Endodermal cell (in vitro differentiated cells): ENCODE results near the gene FTCD. TPM values are rescaled to one million over a fixed set of nuclear protein-coding genes. Genes with fewer than 3 reads are reported as not detected.

Experiments used
- DNase-seq: peaks from one replicate; pipeline ENCODE4 v3.0.0-alpha.2; 2017
- H3K27ac ChIP-seq: 2 replicates; pipeline ENCODE4 v1.5.1; 2013; ENCODE audit warnings: mild to moderate bottlenecking, low read depth, low read length, moderate library complexity
- H3K27me3 ChIP-seq: 2 replicates; pipeline ENCODE4 v1.6.1; 2013; ENCODE audit warnings: mild to moderate bottlenecking, low read length, moderate library complexity; ENCODE audit not compliant: insufficient read depth, control insufficient read depth, poor library complexity, severe bottlenecking
- H3K36me3 ChIP-seq: 2 replicates; pipeline ENCODE4 v1.7.0; 2013; ENCODE audit warnings: mild to moderate bottlenecking, low read length, moderate library complexity; ENCODE audit not compliant: control insufficient read depth, insufficient read depth
- H3K4me1 ChIP-seq: one replicate; pipeline ENCODE4 v1.7.0; 2013; ENCODE audit warnings: low read length; ENCODE audit not compliant: control insufficient read depth, insufficient read depth
- H3K4me3 ChIP-seq: 2 replicates; pipeline ENCODE4 v1.5.1; 2013; ENCODE audit warnings: mild to moderate bottlenecking, low read length, moderate library complexity
- H3K9ac ChIP-seq: 2 replicates; pipeline ENCODE4 v1.6.1; 2013; ENCODE audit warnings: mild to moderate bottlenecking, low read length, moderate library complexity; ENCODE audit not compliant: poor library complexity, severe bottlenecking; ENCODE audit errors: extremely low read depth
- H3K9me3 ChIP-seq: 2 replicates; pipeline ENCODE4 v1.6.1; 2013; ENCODE audit warnings: mild to moderate bottlenecking, low read length, moderate library complexity; ENCODE audit not compliant: control insufficient read depth
- H3K27ac Mint-ChIP-seq: 2 replicates; pipeline ENCODE4 v1.8.0; 2020; ENCODE audit warnings: mixed read lengths
- H3K27me3 Mint-ChIP-seq: 2 replicates; pipeline ENCODE4 v1.8.0; 2021; ENCODE audit warnings: mild to moderate bottlenecking, mixed read lengths; ENCODE audit not compliant: insufficient read depth
- H3K36me3 Mint-ChIP-seq: 2 replicates; pipeline ENCODE4 v1.8.0; 2020; ENCODE audit warnings: low read depth, mixed read lengths
- H3K4me1 Mint-ChIP-seq: 2 replicates; pipeline ENCODE4 v1.8.0; 2020; ENCODE audit warnings: mixed read lengths
- H3K4me3 Mint-ChIP-seq: 2 replicates; pipeline ENCODE4 v1.8.0; 2020; ENCODE audit warnings: mild to moderate bottlenecking, moderate library complexity, mixed read lengths
- H3K9me3 Mint-ChIP-seq: 2 replicates; pipeline ENCODE4 v1.8.0; 2020; ENCODE audit warnings: mild to moderate bottlenecking, mixed read lengths
- WGBS, 2 experiments: methylation state at CpG; one replicate each; pipeline versions ENCODE4 v1.1.5 to v1.1.7; 2013; ENCODE audit warnings: missing lambda C conversion rate in 2 of 2, mixed read lengths in 1 of 2; ENCODE audit not compliant: insufficient coverage in 1 of 2, insufficient read length in 1 of 2; 5-methylcytosine and 5-hydroxymethylcytosine counted together
- total RNA-seq, 2 donors: library from RNA; stranded (reverse); fragmentation: NEBNext Ultra II Directional in 1 of 2; extraction: Animal tissue kit (Norgen Biotek cat#: 25700) in 1 of 2; gene quantifications; 2 replicates in 1 of 2; 3 replicates in 1 of 2; pipeline ENCODE4 v1.2.1, GENCODE V29; 2021
- TF ChIP-seq, protein P1 (sequence below): fragments of 200-600 bp; sonication (generic); conservative IDR thresholded peaks from 2 replicates; pipeline ENCODE4 v1.5.0; 2021; ENCODE audit warnings: antibody characterized with exemption, mild to moderate bottlenecking

FTCD gene
- total RNA-seq, 2 donors from 2014 or later: 3.5 to 4.6 TPM

DNA sequence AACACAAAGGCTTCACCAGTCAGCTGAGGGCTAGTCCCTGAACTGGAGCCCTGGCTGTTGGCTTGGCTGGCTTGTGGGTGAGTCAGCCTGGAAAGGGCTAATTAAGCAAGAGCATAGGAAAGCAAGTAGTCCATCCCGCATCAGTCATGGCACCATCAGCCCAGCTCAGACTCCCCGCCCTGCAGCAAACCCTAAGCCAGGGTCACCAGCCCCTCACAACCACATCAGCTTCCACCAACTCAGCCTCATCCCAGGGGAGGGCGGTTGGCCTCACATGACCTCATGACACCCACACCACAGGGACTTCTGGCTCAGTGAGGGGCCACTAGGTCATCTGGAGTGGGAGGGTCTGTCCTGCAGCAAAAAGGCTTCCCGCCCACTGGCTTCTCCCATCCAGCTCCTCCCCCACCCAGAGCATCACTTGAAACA is 35.9 kb upstream of the FTCD start:
- DNase-seq: no peak
- H3K27ac ChIP-seq: no peak overlapping the region

DNA sequence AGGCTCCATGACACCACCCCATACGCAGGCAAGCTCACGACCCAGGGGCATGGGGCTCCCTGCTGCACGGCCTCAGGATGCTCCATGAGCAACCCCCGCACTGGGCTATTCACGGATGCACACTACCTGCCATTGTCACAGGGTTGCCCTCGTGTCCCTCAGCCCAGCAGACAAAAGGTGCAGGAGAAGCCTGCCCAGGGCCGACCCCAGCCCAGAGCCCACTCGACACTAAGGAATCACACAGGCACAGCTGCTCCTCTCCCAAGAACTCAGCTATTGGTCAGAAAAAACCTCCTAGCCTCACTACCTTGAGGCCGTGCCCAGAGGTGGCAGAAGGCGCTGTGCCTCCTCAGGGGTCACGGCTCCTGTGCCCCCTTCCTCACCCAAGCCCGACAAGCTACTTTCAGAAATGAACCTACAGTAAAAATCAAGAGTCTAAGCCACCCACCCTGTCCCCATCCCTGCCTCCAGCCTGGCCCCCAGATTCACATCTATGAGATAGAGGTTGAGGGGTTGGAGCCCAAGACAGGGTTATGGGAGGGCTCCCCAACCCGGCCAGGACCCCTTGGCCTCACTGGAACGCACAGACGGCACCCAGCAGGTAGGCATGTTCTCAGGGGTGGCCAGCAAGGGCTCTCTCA is 35.2 kb upstream of the FTCD start:
- Histone ChIP-seq H3K4me3 (no peak overlapping the region), H3K4me1 (no peaks in the 10 kb centered on the region), H3K27ac (no peak overlapping the region), H3K9me3 (no peaks in the 10 kb centered on the region), H3K27me3 (no peaks in the 10 kb centered on the region), H3K36me3 (peaks cover 25% of the 10 kb centered on the region), H3K9ac (no peak overlapping the region)
- WGBS, 2 experiments: 91 to 92% methylated on average over 4 to 15 of the region's 15 CpGs
- Mint-ChIP-seq H3K4me1 (peaks cover 9% of the 10 kb centered on the region), H3K4me3 (no peak overlapping the region), H3K36me3 (peaks cover 43% of the 10 kb centered on the region), H3K27ac (no peak overlapping the region), H3K9me3 (no peaks in the 10 kb centered on the region), H3K27me3 (no peaks in the 10 kb centered on the region)
- TF ChIP-seq, protein P1, sequence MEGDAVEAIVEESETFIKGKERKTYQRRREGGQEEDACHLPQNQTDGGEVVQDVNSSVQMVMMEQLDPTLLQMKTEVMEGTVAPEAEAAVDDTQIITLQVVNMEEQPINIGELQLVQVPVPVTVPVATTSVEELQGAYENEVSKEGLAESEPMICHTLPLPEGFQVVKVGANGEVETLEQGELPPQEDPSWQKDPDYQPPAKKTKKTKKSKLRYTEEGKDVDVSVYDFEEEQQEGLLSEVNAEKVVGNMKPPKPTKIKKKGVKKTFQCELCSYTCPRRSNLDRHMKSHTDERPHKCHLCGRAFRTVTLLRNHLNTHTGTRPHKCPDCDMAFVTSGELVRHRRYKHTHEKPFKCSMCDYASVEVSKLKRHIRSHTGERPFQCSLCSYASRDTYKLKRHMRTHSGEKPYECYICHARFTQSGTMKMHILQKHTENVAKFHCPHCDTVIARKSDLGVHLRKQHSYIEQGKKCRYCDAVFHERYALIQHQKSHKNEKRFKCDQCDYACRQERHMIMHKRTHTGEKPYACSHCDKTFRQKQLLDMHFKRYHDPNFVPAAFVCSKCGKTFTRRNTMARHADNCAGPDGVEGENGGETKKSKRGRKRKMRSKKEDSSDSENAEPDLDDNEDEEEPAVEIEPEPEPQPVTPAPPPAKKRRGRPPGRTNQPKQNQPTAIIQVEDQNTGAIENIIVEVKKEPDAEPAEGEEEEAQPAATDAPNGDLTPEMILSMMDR: no peak
- no peak for DNase-seq

More for the DNA sequence above, 35.9 kb upstream of the FTCD start:
- H3K9me3 ChIP-seq: no peaks in the 10 kb centered on the region
- no peak overlapping the region for H3K4me3 Mint-ChIP-seq
- TF ChIP-seq, protein P1: no peak
- H3K27me3 ChIP-seq: no peaks in the 10 kb centered on the region
- no peaks in the 10 kb centered on the region for H3K4me1 ChIP-seq
- H3K27ac Mint-ChIP-seq: no peak overlapping the region
- H3K9me3 Mint-ChIP-seq: no peaks in the 10 kb centered on the region
- peaks cover 48% of the 10 kb centered on the region for H3K36me3 Mint-ChIP-seq
- peaks cover 31% of the 10 kb centered on the region for H3K36me3 ChIP-seq
- peaks cover 9% of the 10 kb centered on the region for H3K4me1 Mint-ChIP-seq
- no peak overlapping the region for H3K9ac ChIP-seq
- WGBS, 2 experiments: 89 to 100% methylated on average over 2 to 4 of the region's 4 CpGs
- H3K4me3 ChIP-seq: no peak overlapping the region
- no peaks in the 10 kb centered on the region for H3K27me3 Mint-ChIP-seq

DNA sequence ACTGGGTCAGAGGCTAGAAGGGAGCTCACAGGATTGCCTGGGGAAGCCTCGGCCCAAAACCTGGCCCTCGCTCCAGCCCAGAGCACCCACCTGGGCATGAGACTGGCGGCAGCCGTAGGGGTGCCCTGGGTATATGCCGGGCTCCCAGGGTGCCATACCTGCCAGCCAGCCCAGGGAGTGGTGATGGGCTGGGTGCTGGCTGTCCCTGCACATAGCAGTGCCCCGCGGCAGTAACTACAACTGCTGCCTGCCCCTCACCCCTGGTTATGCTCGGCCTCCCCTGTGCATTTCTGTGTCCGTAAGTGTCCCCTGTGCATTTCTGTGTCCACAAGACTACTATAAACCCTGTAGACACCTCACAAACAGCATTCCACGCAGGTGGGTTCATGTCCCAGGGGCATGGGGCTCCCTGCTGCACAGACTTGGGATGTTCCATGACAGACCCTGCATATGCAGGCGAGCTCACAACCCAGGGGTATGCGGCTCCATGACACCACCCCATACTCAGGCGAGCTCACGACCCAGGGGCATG is 34.6 kb upstream of the FTCD start:
- H3K4me1 Mint-ChIP-seq: peaks cover 9% of the 10 kb centered on the region
- TF ChIP-seq, protein P1: no peak
- H3K9me3 Mint-ChIP-seq: no peaks in the 10 kb centered on the region
- Histone ChIP-seq H3K4me3 (no peak overlapping the region), H3K9ac (no peak overlapping the region), H3K4me1 (no peaks in the 10 kb centered on the region), H3K27me3 (no peaks in the 10 kb centered on the region), H3K9me3 (no peaks in the 10 kb centered on the region), H3K27ac (peak overlapping the region; percentile 83), H3K36me3 (peaks cover 19% of the 10 kb centered on the region)
- WGBS, 2 experiments: 96 to 99% methylated on average over 7 to 14 of the region's 14 CpGs
- H3K4me3 Mint-ChIP-seq: no peak overlapping the region
- H3K27ac Mint-ChIP-seq: peak overlapping the region; percentile 52
- H3K36me3 Mint-ChIP-seq: peaks cover 38% of the 10 kb centered on the region
- H3K27me3 Mint-ChIP-seq: no peaks in the 10 kb centered on the region
- DNase-seq: peak; percentile 45
